OCI-LY3 (cell line): ENCODE data around the gene MCM8.

Experiments used
- H2AFZ ChIP-seq: fragments of 200-600, 300-600 bp; shearing (Covaris generic); 2 replicates; pipeline ENCODE4 v1.6.0; 2014; ENCODE audit warnings: antibody characterized with exemption, low read depth, low read length
- H3K27ac ChIP-seq: fragments of 200-600, 300-600 bp; sonication (generic); 2 replicates; pipeline ENCODE4 v1.5.1; 2014; ENCODE audit warnings: mild to moderate bottlenecking, low read length, moderate library complexity, mixed read lengths
- H3K27me3 ChIP-seq: fragments of 200-600, 300-600 bp; sonication (generic); 2 replicates; pipeline ENCODE4 v1.6.1; 2014; ENCODE audit warnings: low read depth, low read length, mixed read lengths
- H3K36me3 ChIP-seq: fragments of 200-600, 300-600 bp; sonication (generic); replicated peaks from 2 replicates; pipeline ENCODE3; 2014; ENCODE audit warnings: low read depth, low read length, mixed read lengths
- H3K4me1 ChIP-seq: fragments of 300-600, 200-600 bp; sonication (generic); 2 replicates; pipeline ENCODE4 v1.6.1; 2014; ENCODE audit warnings: low read length, mixed read lengths
- H3K4me2 ChIP-seq: fragments of 200-600, 300-600 bp; sonication (generic); 2 replicates; pipeline ENCODE4 v1.6.1; 2014; ENCODE audit warnings: low read length, mixed read lengths
- H3K4me3 ChIP-seq: fragments of 300-600, 200-600 bp; sonication (generic); 2 replicates; pipeline ENCODE4 v1.5.1; 2014; ENCODE audit warnings: antibody characterized with exemption, mild to moderate bottlenecking, low read length, moderate library complexity
- H3K79me2 ChIP-seq: fragments of 300-600, 200-600 bp; shearing (Covaris generic); 2 replicates; pipeline ENCODE4 v1.6.1; 2014; ENCODE audit warnings: mild to moderate bottlenecking, low read length, mixed read lengths
- H3K9ac ChIP-seq: fragments of 300-600, 200-600 bp; shearing (Covaris generic); 2 replicates; pipeline ENCODE4 v1.6.0; 2014; ENCODE audit warnings: mild to moderate bottlenecking, low read length, moderate library complexity
- H3K9me3 ChIP-seq: fragments of 200-600, 300-600 bp; shearing (Covaris generic); 2 replicates; pipeline ENCODE4 v1.6.1; 2014; ENCODE audit warnings: low read length, mixed read lengths; ENCODE audit not compliant: insufficient read depth
- H4K20me1 ChIP-seq: fragments of 200-600, 300-600 bp; sonication (generic); 2 replicates; pipeline ENCODE4 v1.6.1; 2016; ENCODE audit warnings: low read length, mixed read lengths; ENCODE audit not compliant: insufficient read depth
- CTCF ChIP-seq: fragments of 200-600, 300-600 bp; sonication (generic); IDR thresholded peaks from 2 replicates; pipeline ENCODE4 v1.5.1; 2014; ENCODE audit warnings: antibody characterized with exemption, low read length, low read depth
- EZH2phosphoT487 ChIP-seq: fragments of 200-600 bp; shearing (Covaris generic); IDR thresholded peaks from 2 replicates; pipeline ENCODE4 v1.6.1; 2018; ENCODE audit warnings: antibody characterized with exemption, mixed run types, low read depth

The MCM8 gene

GRCh38 chr20:5977975-5978374 lies 27.5 kb downstream of the MCM8 start:
- no peaks in the 10 kb centered on the region for H3K9me3 ChIP-seq
- no peak for TF ChIP-seq EZH2phosphoT487
- TF ChIP-seq CTCF = no peak
- no peak overlapping the region for H3K4me3 ChIP-seq
- no peak overlapping the region for H3K4me2 ChIP-seq
- no peak overlapping the region for H3K9ac ChIP-seq
- no peaks in the 10 kb centered on the region for H3K4me1 ChIP-seq
- H3K36me3 ChIP-seq = peaks cover 48% of the 10 kb centered on the region
- no peak overlapping the region for H3K27ac ChIP-seq
- H3K79me2 ChIP-seq = no peaks in the 10 kb centered on the region
- no peak overlapping the region for H2AFZ ChIP-seq
- H3K27me3 ChIP-seq = no peaks in the 10 kb centered on the region
- no peaks in the 10 kb centered on the region for H4K20me1 ChIP-seq

DNA sequence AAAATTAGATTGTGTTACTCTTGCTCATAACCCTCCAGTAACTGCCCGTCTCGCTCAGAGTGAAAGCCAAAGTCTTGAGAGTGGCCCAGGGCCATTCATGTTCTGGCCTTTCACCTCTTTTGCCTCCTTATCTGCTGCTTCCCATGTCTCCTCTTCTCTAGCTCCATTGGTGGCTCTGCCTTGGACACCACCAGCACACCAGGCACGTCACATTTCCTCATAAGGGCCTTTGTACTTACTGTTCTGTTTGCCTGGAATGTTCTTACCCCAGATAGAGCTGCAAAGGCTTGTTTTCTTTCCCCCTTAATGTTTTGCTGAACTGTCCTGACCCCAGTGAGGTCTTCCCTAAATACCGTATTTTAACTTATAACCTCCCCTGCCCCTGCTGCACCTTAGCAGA lies 29.3 kb downstream of the MCM8 start:
- peaks cover 44% of the 10 kb centered on the region for H3K36me3 ChIP-seq
- H3K79me2 ChIP-seq = no peaks in the 10 kb centered on the region
- H3K4me3 ChIP-seq = no peak overlapping the region
- H3K27me3 ChIP-seq = no peaks in the 10 kb centered on the region
- no peaks in the 10 kb centered on the region for H3K4me1 ChIP-seq
- H3K4me2 ChIP-seq = no peak overlapping the region
- no peak overlapping the region for H3K27ac ChIP-seq
- TF ChIP-seq CTCF (no peak), EZH2phosphoT487 (no peak)
- H2AFZ ChIP-seq = no peak overlapping the region
- no peaks in the 10 kb centered on the region for H4K20me1 ChIP-seq
- no peak overlapping the region for H3K9ac ChIP-seq
- H3K9me3 ChIP-seq = no peaks in the 10 kb centered on the region

GRCh38 chr20:5980720-5981538 lies 30.5 kb downstream of the MCM8 start:
- no peak overlapping the region for H3K27ac ChIP-seq
- H3K9ac ChIP-seq = no peak overlapping the region
- no peak overlapping the region for H2AFZ ChIP-seq
- no peaks in the 10 kb centered on the region for H3K27me3 ChIP-seq
- H3K4me1 ChIP-seq = no peaks in the 10 kb centered on the region
- no peaks in the 10 kb centered on the region for H3K79me2 ChIP-seq
- no peak overlapping the region for H3K4me2 ChIP-seq
- no peaks in the 10 kb centered on the region for H4K20me1 ChIP-seq
- peaks cover 49% of the 10 kb centered on the region for H3K36me3 ChIP-seq
- no peaks in the 10 kb centered on the region for H3K9me3 ChIP-seq
- TF ChIP-seq CTCF (no peak), EZH2phosphoT487 (no peak)
- no peak overlapping the region for H3K4me3 ChIP-seq

DNA sequence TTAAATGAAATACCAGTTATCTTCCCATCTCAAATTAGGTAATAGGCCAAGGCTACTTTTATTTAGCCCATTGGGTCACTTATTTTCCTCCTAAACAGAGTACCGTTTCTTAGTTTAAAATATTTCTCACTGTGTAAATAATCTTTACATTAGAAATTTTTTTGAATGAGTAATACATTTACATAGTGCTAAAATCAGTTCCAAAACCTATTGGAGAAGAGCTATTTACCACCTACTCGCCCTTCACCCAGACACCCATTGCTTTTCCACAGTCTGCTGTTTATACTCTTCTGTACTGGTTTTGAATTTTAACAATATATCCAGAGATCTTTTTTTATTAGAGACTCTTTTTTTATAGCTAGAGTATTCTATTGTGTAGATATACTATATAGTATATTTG lies 36.9 kb downstream of the MCM8 start:
- Histone ChIP-seq H3K4me3 (no peak overlapping the region), H3K36me3 (peaks cover 61% of the 10 kb centered on the region), H2AFZ (no peak overlapping the region), H3K27ac (no peak overlapping the region), H3K4me2 (no peak overlapping the region), H3K79me2 (no peaks in the 10 kb centered on the region), H4K20me1 (no peaks in the 10 kb centered on the region), H3K9me3 (no peaks in the 10 kb centered on the region), H3K4me1 (no peaks in the 10 kb centered on the region), H3K27me3 (no peaks in the 10 kb centered on the region), H3K9ac (no peak overlapping the region)
- TF ChIP-seq EZH2phosphoT487 = no peak
- TF ChIP-seq CTCF = no peak
